DMS114 treated with DMSO at 0.1 percent for 48 hours (cell line): ENCODE measurements around the gene RPL5.
A peak's percentile ranks its signal among the peaks of the same experiment; 100 is the strongest.

Experiments used
- DNase-seq: peaks from one replicate; lab custom pipeline; 2025; ENCODE audit not compliant: unreplicated experiment; lab: John Stamatoyannopoulos, UW

RPL5 gene

GRCh38 chr1:92831762-92832536 is at the start of gene RPL5:
RPL5 (plus strand) TSS chr1:92832040; CDS start chr1:92832115, 75 bp downstream.
- DNase-seq, result peak; percentile 97

GRCh38 chr1:92783550-92783949 is 48.3 kb upstream of the RPL5 start:
- peak; percentile 46 for DNase-seq

- peak; percentile 46 for DNase-seq
These were observed 47.7 kb upstream of the RPL5 start for GRCh38 chr1:92784021-92784638.

- peak; percentile 99 for DNase-seq
These were observed 47.0 kb upstream of the RPL5 start, which contains the start of gene EVI5 for GRCh38 chr1:92784639-92785500. EVI5 (minus strand) TSS chr1:92785108; CDS start chr1:92736546, 48,562 bp downstream.

GRCh38 chr1:92786111-92786901 is 45.5 kb upstream of the RPL5 start:
- DNase-seq, result no peak

GRCh38 chr1:92790081-92790480 is 41.8 kb upstream of the RPL5 start:
- no peak for DNase-seq

- DNase-seq, result no peak
These were observed 41.0 kb upstream of the RPL5 start for GRCh38 chr1:92790867-92791266.

- no peak for DNase-seq
These were observed 40.3 kb upstream of the RPL5 start for GRCh38 chr1:92791487-92792066.

- no peak for DNase-seq
These were observed 39.5 kb upstream of the RPL5 start for GRCh38 chr1:92792340-92792782.

- no peak for DNase-seq
These were observed 36.7 kb upstream of the RPL5 start for GRCh38 chr1:92795166-92795565.

GRCh38 chr1:92797297-92797696 is 34.5 kb upstream of the RPL5 start:
- DNase-seq, result no peak

GRCh38 chr1:92797961-92798360 is 33.9 kb upstream of the RPL5 start:
- DNase-seq, result no peak

GRCh38 chr1:92803140-92803887 is 28.5 kb upstream of the RPL5 start:
- DNase-seq, result no peak

- peak; percentile 8 for DNase-seq
These were observed 27.1 kb upstream of the RPL5 start for GRCh38 chr1:92804721-92805201.

GRCh38 chr1:92805216-92805615 is 26.6 kb upstream of the RPL5 start:
- no peak for DNase-seq

- DNase-seq, result no peak
These were observed 23.5 kb upstream of the RPL5 start for GRCh38 chr1:92808381-92808780.

- DNase-seq, result no peak
These were observed 15.1 kb upstream of the RPL5 start for GRCh38 chr1:92816732-92817131.

GRCh38 chr1:92817137-92817697 is 14.6 kb upstream of the RPL5 start:
- no peak for DNase-seq
